Eye (tissue), 1 donor: ENCODE data around the gene TTLL11.

ENCODE experiments used
- DNase-seq: peaks from one replicate; pipeline ENCODE4 v3.0.0-alpha.2; 2015

The TTLL11 gene

GRCh38 chr9:121844098-121844497 lies 249.0 kb downstream of the TTLL11 start:
- no peak for DNase-seq

GRCh38 chr9:121842612-121842978 lies 250.5 kb downstream of the TTLL11 start:
- DNase-seq = no peak

- no peak for DNase-seq
Observed at GRCh38 chr9:121841771-121842611, 251.1 kb downstream of the TTLL11 start.

GRCh38 chr9:121840838-121841760 lies 252.0 kb downstream of the TTLL11 start:
- DNase-seq = no peak

- no peak for DNase-seq
Observed at GRCh38 chr9:121839726-121840500, 253.2 kb downstream of the TTLL11 start.

GRCh38 chr9:121838746-121839669 lies 254.1 kb downstream of the TTLL11 start:
- no peak for DNase-seq

GRCh38 chr9:121837113-121837961 lies 255.8 kb downstream of the TTLL11 start:
- DNase-seq = no peak

GRCh38 chr9:121836366-121836885 lies 256.7 kb downstream of the TTLL11 start:
- DNase-seq = no peak

GRCh38 chr9:121835587-121836365 lies 257.3 kb downstream of the TTLL11 start:
- no peak for DNase-seq

- no peak for DNase-seq
Observed at GRCh38 chr9:121833061-121833460, 260.0 kb downstream of the TTLL11 start.

- no peak for DNase-seq
Observed at GRCh38 chr9:121831869-121832268, 261.2 kb downstream of the TTLL11 start.

- DNase-seq = no peak
Observed at GRCh38 chr9:121830441-121831140, 262.5 kb downstream of the TTLL11 start.

- no peak for DNase-seq
Observed at GRCh38 chr9:121827251-121827967, 265.7 kb downstream of the TTLL11 start.

- no peak for DNase-seq
Observed at GRCh38 chr9:121826711-121827110, 266.4 kb downstream of the TTLL11 start.

- no peak for DNase-seq
Observed at GRCh38 chr9:121825031-121825691, 267.9 kb downstream of the TTLL11 start.

- DNase-seq = no peak
Observed at GRCh38 chr9:121824651-121825030, 268.5 kb downstream of the TTLL11 start.

- no peak for DNase-seq
Observed at GRCh38 chr9:121823451-121824169, 269.5 kb downstream of the TTLL11 start.
